WI38 (cell line): Measurements from ENCODE around the gene DEFB121.
"Not testable (repeated sequence)": the region's sequence is repeated elsewhere in the genome, so short reads cannot be mapped to it uniquely, and the experiment has no call there.

ENCODE experiments used
- H3K4me3 ChIP-seq: 2 replicates; pipeline ENCODE4 v1.5.1; 2011; ENCODE audit warnings: low read depth, mild to moderate bottlenecking, control low read depth, low read length
- TF ChIP-seq, protein P1 (sequence below): IDR thresholded peaks from 2 replicates; pipeline ENCODE4 v1.5.1; 2012; ENCODE audit warnings: low read depth, mild to moderate bottlenecking, control low read depth, low read length

The DEFB121 gene

DNA sequence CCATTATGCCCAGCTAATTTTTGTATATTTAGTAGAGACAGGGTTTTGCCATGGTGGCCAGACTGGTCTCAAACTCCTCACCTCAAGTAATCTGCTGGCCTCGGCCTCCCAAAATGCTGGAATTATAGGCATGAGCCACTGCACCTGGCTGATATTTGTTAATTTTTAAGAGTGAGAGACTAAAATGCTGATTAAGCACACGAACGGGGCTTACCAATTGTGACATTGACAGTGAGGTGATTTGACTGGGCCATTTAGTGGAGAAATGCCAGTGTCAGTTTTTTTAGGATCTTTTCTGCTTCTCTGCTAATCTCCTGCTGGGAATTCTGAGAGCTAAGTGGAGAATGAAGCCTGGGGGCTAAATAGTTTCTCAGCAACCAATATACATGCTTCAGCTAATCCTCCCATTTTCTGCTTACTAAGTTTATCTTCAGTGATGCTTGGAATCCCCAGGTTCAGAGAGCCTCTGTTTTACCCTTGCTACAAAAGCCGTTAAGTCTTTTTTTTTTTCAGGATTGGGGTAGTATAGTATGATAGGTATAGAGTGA lies 24.6 kb upstream of the DEFB121 start:
- TF ChIP-seq, protein P1, sequence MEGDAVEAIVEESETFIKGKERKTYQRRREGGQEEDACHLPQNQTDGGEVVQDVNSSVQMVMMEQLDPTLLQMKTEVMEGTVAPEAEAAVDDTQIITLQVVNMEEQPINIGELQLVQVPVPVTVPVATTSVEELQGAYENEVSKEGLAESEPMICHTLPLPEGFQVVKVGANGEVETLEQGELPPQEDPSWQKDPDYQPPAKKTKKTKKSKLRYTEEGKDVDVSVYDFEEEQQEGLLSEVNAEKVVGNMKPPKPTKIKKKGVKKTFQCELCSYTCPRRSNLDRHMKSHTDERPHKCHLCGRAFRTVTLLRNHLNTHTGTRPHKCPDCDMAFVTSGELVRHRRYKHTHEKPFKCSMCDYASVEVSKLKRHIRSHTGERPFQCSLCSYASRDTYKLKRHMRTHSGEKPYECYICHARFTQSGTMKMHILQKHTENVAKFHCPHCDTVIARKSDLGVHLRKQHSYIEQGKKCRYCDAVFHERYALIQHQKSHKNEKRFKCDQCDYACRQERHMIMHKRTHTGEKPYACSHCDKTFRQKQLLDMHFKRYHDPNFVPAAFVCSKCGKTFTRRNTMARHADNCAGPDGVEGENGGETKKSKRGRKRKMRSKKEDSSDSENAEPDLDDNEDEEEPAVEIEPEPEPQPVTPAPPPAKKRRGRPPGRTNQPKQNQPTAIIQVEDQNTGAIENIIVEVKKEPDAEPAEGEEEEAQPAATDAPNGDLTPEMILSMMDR = no peak

DNA sequence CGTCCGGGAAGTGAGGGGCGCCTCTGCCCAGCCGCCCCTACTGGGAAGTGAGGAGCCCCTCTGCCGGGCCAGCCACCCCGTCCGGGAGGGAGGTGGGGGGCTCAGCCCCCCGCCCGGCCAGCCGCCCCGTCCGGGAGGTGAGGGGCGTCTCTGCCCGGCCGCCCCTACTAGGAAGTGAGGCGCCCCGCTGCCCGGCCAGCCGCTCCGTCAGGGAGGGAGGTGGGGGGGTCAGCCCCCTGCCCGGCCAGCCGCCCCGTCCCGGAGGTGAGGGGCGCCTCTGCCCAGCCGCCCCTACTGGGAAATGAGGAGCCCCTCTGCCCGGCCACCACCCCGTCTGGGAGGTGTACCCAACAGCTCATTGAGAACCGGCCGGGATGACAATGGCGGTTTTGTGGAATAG lies 21.6 kb upstream of the DEFB121 start:
- H3K4me3 ChIP-seq = not testable (repeated sequence)

More for the DNA sequence above, 24.6 kb upstream of the DEFB121 start:
- no peak overlapping the region for H3K4me3 ChIP-seq

DNA sequence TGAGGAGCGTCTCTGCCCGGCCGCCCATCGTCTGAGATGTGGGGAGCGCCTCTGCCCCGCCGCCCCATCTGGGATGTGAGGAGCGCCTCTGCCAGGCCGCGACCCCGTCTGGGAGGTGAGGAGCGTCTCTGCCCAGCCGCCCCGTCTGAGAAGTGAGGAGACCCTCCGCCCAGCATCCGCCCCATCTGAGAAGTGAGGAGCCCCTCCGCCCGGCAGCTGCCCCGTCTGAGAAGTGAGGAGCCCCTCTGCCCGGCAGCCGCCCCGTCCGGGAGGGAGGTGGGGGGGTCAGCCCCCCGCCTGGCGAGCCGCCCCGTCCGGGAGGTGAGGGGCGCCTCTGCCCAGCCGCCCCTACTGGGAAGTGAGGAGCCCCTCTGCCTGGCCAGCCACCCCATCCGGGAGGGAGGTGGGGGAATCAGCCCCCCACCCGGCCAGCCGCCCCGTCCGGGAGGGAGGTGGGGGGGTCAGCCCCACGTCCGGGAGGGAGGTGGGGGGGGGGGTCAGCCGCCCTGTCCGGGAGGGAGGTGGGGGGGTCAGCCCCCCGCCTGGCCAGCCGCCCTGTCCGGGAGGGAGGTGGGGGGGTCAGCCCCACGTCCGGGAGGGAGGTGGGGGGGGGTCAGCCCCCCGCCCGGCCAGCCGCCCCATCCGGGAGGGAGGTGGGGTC lies 21.0 kb upstream of the DEFB121 start:
- H3K4me3 ChIP-seq = not testable (repeated sequence)

DNA sequence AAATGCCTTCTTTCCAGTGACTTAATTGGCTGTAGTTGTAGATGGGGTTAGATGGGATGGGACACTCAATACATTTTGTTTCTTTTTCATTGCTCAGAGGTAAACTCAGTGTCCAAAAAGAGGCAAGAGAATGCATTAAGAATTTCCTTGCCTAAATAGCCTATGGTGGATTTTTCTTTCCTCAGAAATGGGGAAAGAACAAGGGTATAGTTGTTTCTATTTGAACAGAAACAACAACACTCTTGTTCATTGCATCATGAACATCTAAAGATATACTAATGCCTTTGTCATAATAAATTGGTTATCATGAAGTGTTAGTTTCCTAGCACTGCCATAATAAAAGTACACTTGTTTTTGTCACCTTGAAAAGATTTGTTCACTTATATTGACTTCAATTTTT lies 19.8 kb upstream of the DEFB121 start:
- no peak overlapping the region for H3K4me3 ChIP-seq
- TF ChIP-seq, protein P1 = no peak

DNA sequence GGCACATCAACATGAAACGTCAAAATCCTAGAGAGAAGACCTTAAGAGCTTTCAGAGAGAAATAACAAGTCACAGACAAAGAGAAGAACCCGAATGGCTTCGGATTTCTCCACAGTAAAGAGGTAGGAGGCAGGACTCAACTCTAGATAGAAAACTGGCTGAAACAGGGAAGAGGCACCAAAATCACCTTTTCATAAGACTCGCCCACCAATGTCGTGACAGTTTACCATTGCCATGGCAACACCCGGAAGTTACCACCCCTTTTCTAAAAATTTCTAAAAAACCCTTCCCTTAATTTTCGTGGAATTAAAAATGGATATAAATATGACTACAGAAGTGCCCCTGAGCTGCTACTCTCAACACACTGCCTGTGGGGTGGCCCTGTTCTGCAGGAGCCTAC lies 12.3 kb upstream of the DEFB121 start:
- no peak overlapping the region for H3K4me3 ChIP-seq
- TF ChIP-seq, protein P1 = no peak

DNA sequence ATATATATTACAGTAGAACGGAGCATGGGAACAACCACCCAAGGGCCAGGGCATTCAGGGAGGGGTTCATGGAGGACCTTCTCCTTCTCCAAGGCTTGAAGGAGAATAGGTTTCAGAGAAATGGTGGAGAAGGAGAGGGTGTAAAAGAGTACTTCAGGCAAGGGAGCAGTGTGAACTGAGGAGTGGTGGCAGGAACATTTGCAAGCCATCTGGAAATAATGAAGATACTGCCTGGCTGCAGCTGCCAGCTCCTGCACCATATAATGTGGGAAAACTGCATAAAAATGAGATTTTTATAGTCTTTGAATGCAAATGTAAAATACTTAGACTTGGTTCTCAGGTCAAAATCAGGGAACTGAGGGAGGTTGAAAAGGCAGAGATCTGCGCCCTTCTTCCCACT lies 9.6 kb upstream of the DEFB121 start:
- TF ChIP-seq, protein P1 = no peak
- no peak overlapping the region for H3K4me3 ChIP-seq

DNA sequence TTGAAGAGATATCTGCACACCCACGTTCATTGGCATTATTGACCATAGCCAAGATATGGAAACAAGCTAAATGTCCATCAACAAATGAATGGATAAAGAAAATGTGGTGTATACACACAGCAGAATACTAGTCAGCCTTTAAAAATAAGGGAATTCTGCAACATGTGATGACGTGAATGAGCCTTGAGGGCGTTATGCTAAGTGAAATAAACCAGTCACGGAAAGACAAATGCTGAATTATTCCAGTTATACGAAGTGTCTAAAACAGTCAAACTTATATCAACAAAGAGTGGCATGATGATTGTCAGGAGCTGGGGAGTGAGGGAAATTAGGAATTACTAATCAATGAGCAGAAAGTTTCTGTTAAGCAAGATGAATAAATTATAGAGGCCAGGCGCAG lies 8.4 kb upstream of the DEFB121 start:
- TF ChIP-seq, protein P1 = no peak
- H3K4me3 ChIP-seq = no peak overlapping the region

DNA sequence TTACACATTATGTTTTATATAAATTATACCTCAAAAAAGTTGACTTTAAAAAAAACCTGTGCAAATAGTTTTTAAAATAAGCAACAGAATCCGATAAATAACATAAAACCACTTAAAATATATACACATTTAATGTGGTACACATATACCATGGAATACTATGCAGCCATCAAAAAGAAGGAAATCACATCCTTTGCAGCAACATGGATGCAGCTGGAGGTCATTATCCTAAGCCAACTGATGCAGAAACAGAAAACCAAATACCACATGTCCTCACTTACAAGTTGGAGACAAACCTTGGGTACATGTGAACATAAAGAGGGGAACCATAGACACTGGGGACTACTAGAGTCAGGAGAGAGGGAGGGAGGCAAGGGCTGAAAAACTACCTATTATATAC lies 4.0 kb upstream of the DEFB121 start:
- TF ChIP-seq, protein P1 = no peak
- no peak overlapping the region for H3K4me3 ChIP-seq
